HCT116 (cell line): ENCODE measurements around the gene MORN1. TPM values are rescaled to one million over a fixed set of nuclear protein-coding genes. Genes with fewer than 3 reads are reported as not detected.

Experiments used
- ATAC-seq: fragments of 200-7000 bp; cut with Tn5 transposase; 2 replicates; pipeline ENCODE4 v1.9.1; 2020; ENCODE audit warnings: mild to moderate bottlenecking, moderate library complexity
- BruUV-seq: library from RNA; stranded (reverse); fragments of 400-500 nt; replicated peaks from 2 replicates; lab custom pipeline; 2021; lab: Mats Ljungman, UMichigan
- CTCF ChIA-PET: fragments of 300-600 bp; sonication (Branson Sonifier 250); formaldehyde crosslinking; loops from one replicate; lab custom pipeline; 2021; ENCODE audit warnings: antibody characterized with exemption; lab: Charles Lee
- POLR2A ChIA-PET: fragments of 300-600, 350-600 bp; sonication (Branson Sonifier 250); formaldehyde crosslinking; loops from one replicate; lab custom pipeline; 2021; ENCODE audit warnings: antibody characterized with exemption; lab: Charles Lee
- RAD21 ChIA-PET, 2 experiments: fragments of 300-600 bp; sonication (Branson Sonifier 250); formaldehyde crosslinking; loops; one replicate each; lab custom pipeline; 2023; ENCODE audit warnings: low total read pairs in 2 of 2; ENCODE audit not compliant: uncharacterized antibody in 2 of 2, unreplicated experiment in 2 of 2, low non-redundant PET in 1 of 2; lab: Charles Lee
- DNase-seq: peaks from one replicate; pipeline ENCODE4 v3.0.0-alpha.2; 2010; ENCODE audit warnings: low read depth, low spot score
- H2AFZ ChIP-seq: fragments of 200-600 bp; shearing (Covaris generic), sonication (generic); 2 replicates; pipeline ENCODE4 v1.6.1; 2017; ENCODE audit warnings: low read depth, mixed run types, mixed read lengths, antibody characterized with exemption, low read length; ENCODE audit not compliant: poor library complexity, severe bottlenecking
- H3K27ac ChIP-seq: 2 replicates; pipeline ENCODE4 v1.5.1; 2012; ENCODE audit warnings: low read depth, low read length
- H3K27me3 ChIP-seq: fragments of 200-600 bp; sonication (generic); 2 replicates; pipeline ENCODE4 v1.6.1; 2016; ENCODE audit warnings: mixed run types, low read length, mixed read lengths; ENCODE audit not compliant: insufficient read depth
- H3K36me3 ChIP-seq, 2 experiments: fragments of 200-500 bp in 1 of 2; fragments of 200-600 bp in 1 of 2; sonication (Bioruptor generic) in 1 of 2; sonication (generic) in 1 of 2; 2 replicates each; pipeline versions ENCODE4 v1.5.1 to v1.6.1; 2014 to 2016; ENCODE audit warnings: low read length in 2 of 2, inconsistent platforms in 1 of 2, mixed read lengths in 1 of 2, mixed run types in 1 of 2; ENCODE audit not compliant: insufficient read depth in 2 of 2, control insufficient read depth in 1 of 2
- H3K4me1 ChIP-seq, 2 experiments: fragments of 200-600 bp in 1 of 2; sonication (generic) in 1 of 2; 2 replicates each; pipeline versions ENCODE4 v1.5.1 to v1.6.1; 2012 to 2017; ENCODE audit warnings: low read length in 2 of 2, inconsistent platforms in 1 of 2, mild to moderate bottlenecking in 1 of 2, mixed read lengths in 1 of 2, mixed run types in 1 of 2, moderate library complexity in 1 of 2; ENCODE audit not compliant: insufficient read depth in 2 of 2, control insufficient read depth in 1 of 2
- H3K4me2 ChIP-seq: fragments of 200-600 bp; sonication (generic); 2 replicates; pipeline ENCODE4 v1.6.1; 2017; ENCODE audit warnings: mixed run types, low read length, mixed read lengths
- H3K4me3 ChIP-seq, 2 experiments: fragments of 200-600 bp in 1 of 2; sonication (generic) in 1 of 2; replicated peaks in 1 of 2; 2 replicates each; pipeline ENCODE4 v1.5.1; 2011 to 2016; ENCODE audit warnings: low read length in 2 of 2, control low read depth in 1 of 2, low read depth in 1 of 2, mild to moderate bottlenecking in 1 of 2, mixed read lengths in 1 of 2, mixed run types in 1 of 2
- H3K79me2 ChIP-seq: fragments of 200-600 bp; sonication (generic); 2 replicates; pipeline ENCODE4 v1.6.1; 2017; ENCODE audit warnings: mild to moderate bottlenecking, mixed run types, low read length, moderate library complexity, mixed read lengths; ENCODE audit not compliant: insufficient read depth
- H3K9ac ChIP-seq: fragments of 200-600 bp; sonication (generic); 2 replicates; pipeline ENCODE4 v1.6.1; 2016; ENCODE audit warnings: low read length, mixed read lengths
- H3K9me2 ChIP-seq: fragments of 200-600 bp; sonication (generic), shearing (Covaris generic); 2 replicates; pipeline ENCODE4 v1.6.1; 2017; ENCODE audit warnings: mixed run types, mild to moderate bottlenecking, moderate library complexity; ENCODE audit not compliant: insufficient read depth
- H3K9me3 ChIP-seq, 2 experiments: fragments of 200-500 bp in 1 of 2; fragments of 200-600 bp in 1 of 2; sonication (Bioruptor generic) in 1 of 2; sonication (generic) in 1 of 2; 2 replicates each; pipeline ENCODE4 v1.6.1; 2014 to 2017; ENCODE audit warnings: low read length in 2 of 2, mixed read lengths in 2 of 2, inconsistent platforms in 1 of 2, low read depth in 1 of 2, mild to moderate bottlenecking in 1 of 2, mixed run types in 1 of 2, moderate library complexity in 1 of 2; ENCODE audit not compliant: control insufficient read depth in 1 of 2, insufficient read depth in 1 of 2
- H4K20me1 ChIP-seq: fragments of 200-600 bp; sonication (generic), shearing (Covaris generic); 2 replicates; pipeline ENCODE4 v1.6.1; 2017; ENCODE audit warnings: mixed run types, mild to moderate bottlenecking, moderate library complexity; ENCODE audit not compliant: insufficient read depth
- CBX3 ChIP-seq: IDR thresholded peaks from 2 replicates; pipeline ENCODE4 v1.6.1; 2012; ENCODE audit warnings: low read depth
- CEBPB ChIP-seq: IDR thresholded peaks from 2 replicates; pipeline ENCODE4 v1.6.1; 2012; ENCODE audit warnings: low read depth
- EGR1 ChIP-seq: IDR thresholded peaks from 2 replicates; pipeline ENCODE4 v1.6.1; 2012; ENCODE audit warnings: low read depth
- ELF1 ChIP-seq: IDR thresholded peaks from 2 replicates; pipeline ENCODE4 v1.6.1; 2012; ENCODE audit warnings: low read depth, borderline replicate concordance
- EZH2 ChIP-seq: fragments of 200-600 bp; sonication (generic); IDR thresholded peaks from 2 replicates; pipeline ENCODE4 v1.6.1; 2017; ENCODE audit warnings: antibody characterized with exemption, mixed run types
- EZH2phosphoT487 ChIP-seq: fragments of 200-600 bp; IDR thresholded peaks from 2 replicates; pipeline ENCODE4 v1.6.1; 2018; ENCODE audit warnings: antibody characterized with exemption, borderline replicate concordance
- FOSL1 ChIP-seq: IDR thresholded peaks from 2 replicates; pipeline ENCODE4 v1.6.1; 2012; ENCODE audit warnings: low read depth
- JUND ChIP-seq: IDR thresholded peaks from 2 replicates; pipeline ENCODE4 v1.6.1; 2012
- POLR2A ChIP-seq: IDR thresholded peaks from 2 replicates; pipeline ENCODE4 v1.7.0; 2011; ENCODE audit warnings: borderline replicate concordance; ENCODE audit not compliant: insufficient read depth, insufficient read length; ENCODE audit errors: extremely low read depth
- POLR2AphosphoS5 ChIP-seq: IDR thresholded peaks from 2 replicates; pipeline ENCODE4 v1.6.1; 2011; ENCODE audit warnings: mild to moderate bottlenecking, low read depth, low read length, moderate library complexity
- RAD21 ChIP-seq: IDR thresholded peaks from 2 replicates; pipeline ENCODE4 v1.6.1; 2012; ENCODE audit warnings: low read depth, mild to moderate bottlenecking
- SIN3A ChIP-seq: IDR thresholded peaks from 2 replicates; pipeline ENCODE4 v1.6.1; 2012; ENCODE audit warnings: low read depth
- SP1 ChIP-seq: IDR thresholded peaks from 2 replicates; pipeline ENCODE4 v1.6.1; 2012; ENCODE audit warnings: low read depth
- SRF ChIP-seq: IDR thresholded peaks from 2 replicates; pipeline ENCODE4 v1.6.1; 2012; ENCODE audit warnings: low read depth
- TCF7L2 ChIP-seq: IDR thresholded peaks from 2 replicates; pipeline ENCODE4 v1.7.0; 2011; ENCODE audit warnings: borderline replicate concordance, inconsistent platforms; ENCODE audit not compliant: insufficient read depth, insufficient read length; ENCODE audit errors: extremely low read depth
- YY1 ChIP-seq: IDR thresholded peaks from 2 replicates; pipeline ENCODE4 v1.6.1; 2011; ENCODE audit warnings: low read length, low read depth, moderate library complexity, mild to moderate bottlenecking; ENCODE audit not compliant: insufficient replicate concordance; ENCODE audit errors: extremely low read depth
- ZFX ChIP-seq: fragments of 450-650 bp; IDR thresholded peaks from 2 replicates; pipeline ENCODE4 v1.6.1; 2017
- ZNF274 ChIP-seq: fragments of 200-500 bp; sonication (Bioruptor generic); IDR thresholded peaks from 2 replicates; pipeline ENCODE4 v1.6.1; 2014; ENCODE audit warnings: mild to moderate bottlenecking, low read depth, low read length, inconsistent platforms
- intact Hi-C: fragments of 100-400 bp; cut with micrococcal nuclease; formaldehyde crosslinking; loops from 2 replicates; pipeline ENCODE4 v1.10.0; 2022
- total RNA-seq: library from RNA; stranded (reverse); gene quantifications from one replicate; pipeline ENCODE4 v1.2.1, GENCODE V29; 2021; ENCODE audit not compliant: unreplicated experiment
- TF ChIP-seq, protein P1 (sequence below): IDR thresholded peaks from 2 replicates; pipeline ENCODE4 v1.6.1; 2012
- TF ChIP-seq, protein P2 (sequence below): IDR thresholded peaks from 2 replicates; pipeline ENCODE4 v1.6.1; 2011; ENCODE audit warnings: mild to moderate bottlenecking, low read length, moderate library complexity; ENCODE audit not compliant: insufficient replicate concordance; ENCODE audit errors: extremely low read depth
- TF ChIP-seq, protein P3 (sequence below), 3 experiments: fragments of 200-600 bp in 1 of 3; sonication (generic) in 1 of 3; IDR thresholded peaks in 2 of 3; conservative IDR thresholded peaks in 1 of 3; 2 replicates each; pipeline ENCODE4 v1.5.1; 2012 to 2017; ENCODE audit warnings: low read depth in 2 of 3, low read length in 2 of 3, antibody characterized with exemption in 1 of 3, borderline replicate concordance in 1 of 3, control low read depth in 1 of 3, mild to moderate bottlenecking in 1 of 3, mixed read lengths in 1 of 3, mixed run types in 1 of 3, moderate library complexity in 1 of 3; ENCODE audit not compliant: insufficient read depth in 1 of 3

MORN1 gene
- total RNA-seq, 1 experiment from 2014 or later = 21.4 TPM

DNA sequence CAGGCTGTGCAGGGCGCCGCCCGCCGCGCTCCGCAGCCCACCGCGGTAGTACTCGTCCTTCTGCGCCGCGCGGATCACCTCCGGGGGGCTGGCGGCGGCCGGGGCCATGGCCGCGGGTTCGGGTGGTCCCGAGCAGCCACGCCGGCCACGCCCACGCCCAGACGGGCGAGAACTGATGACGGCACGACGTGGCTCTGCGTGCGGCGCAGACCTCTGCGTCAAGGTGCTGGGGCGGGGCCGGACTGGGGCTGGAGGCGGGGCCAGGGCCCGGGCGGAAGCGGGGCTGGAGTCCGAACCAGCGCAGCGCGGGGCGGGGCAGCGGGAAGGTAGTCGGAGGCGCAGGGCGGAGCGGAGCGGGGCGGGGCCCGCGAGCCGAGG lies 21.0 kb upstream of the MORN1 start, which contains the start of gene PEX10:
Gene PEX10, minus strand, starts transcription at position 170 of the 378 bp plus-strand sequence. Its CDS starts 62 bp downstream, at position 108.
- intact Hi-C loops = loop anchor here (5.0 kb wide), 3 partner anchors 115 to 390 kb away; partner anchors contain the start of genes PANK4 and TTC34
- BruUV-seq = no TSS peak

More for the DNA sequence above, 21.0 kb upstream of the MORN1 start, which contains the start of gene PEX10:
- no peaks in the 10 kb centered on the region for H3K27me3 ChIP-seq
- POLR2A ChIA-PET = interaction anchor here (1.0 to 1.3 kb wide), 2 partner anchors 134 to 173 kb away, joined by 3 to 4 read pairs; no protein-coding TSS in a partner anchor
- H3K9me2 ChIP-seq = no peaks in the 10 kb centered on the region
- peak within 1 kb of the TSS; percentile 97 for H3K9ac ChIP-seq
- CTCF ChIA-PET = interaction anchor here (1.0 to 1.7 kb wide), 2 partner anchors 135 to 218 kb away, joined by 5 to 6 read pairs; partner anchors contain the start of gene FAAP20
- H3K4me2 ChIP-seq = peak within 1 kb of the TSS; percentile 75
- RAD21 ChIA-PET = no interaction called here
- H3K9me3 ChIP-seq = no peaks in the 10 kb centered on the region
- TF ChIP-seq ZNF274 (no peak), SP1 (no peak), EZH2phosphoT487 (no peak), POLR2AphosphoS5 (no peak), RAD21 (no peak), TCF7L2 (peak; percentile 33), YY1 (peak; percentile 60), EZH2 (no peak), ELF1 (no peak), POLR2A (no peak), CEBPB (no peak), ZFX (peak; percentile 65), JUND (no peak), CBX3 (no peak), SIN3A (no peak), SRF (no peak), FOSL1 (no peak), EGR1 (no peak)
- TF ChIP-seq, protein P1, sequence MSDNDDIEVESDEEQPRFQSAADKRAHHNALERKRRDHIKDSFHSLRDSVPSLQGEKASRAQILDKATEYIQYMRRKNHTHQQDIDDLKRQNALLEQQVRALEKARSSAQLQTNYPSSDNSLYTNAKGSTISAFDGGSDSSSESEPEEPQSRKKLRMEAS = no peak
- TF ChIP-seq, protein P2, sequence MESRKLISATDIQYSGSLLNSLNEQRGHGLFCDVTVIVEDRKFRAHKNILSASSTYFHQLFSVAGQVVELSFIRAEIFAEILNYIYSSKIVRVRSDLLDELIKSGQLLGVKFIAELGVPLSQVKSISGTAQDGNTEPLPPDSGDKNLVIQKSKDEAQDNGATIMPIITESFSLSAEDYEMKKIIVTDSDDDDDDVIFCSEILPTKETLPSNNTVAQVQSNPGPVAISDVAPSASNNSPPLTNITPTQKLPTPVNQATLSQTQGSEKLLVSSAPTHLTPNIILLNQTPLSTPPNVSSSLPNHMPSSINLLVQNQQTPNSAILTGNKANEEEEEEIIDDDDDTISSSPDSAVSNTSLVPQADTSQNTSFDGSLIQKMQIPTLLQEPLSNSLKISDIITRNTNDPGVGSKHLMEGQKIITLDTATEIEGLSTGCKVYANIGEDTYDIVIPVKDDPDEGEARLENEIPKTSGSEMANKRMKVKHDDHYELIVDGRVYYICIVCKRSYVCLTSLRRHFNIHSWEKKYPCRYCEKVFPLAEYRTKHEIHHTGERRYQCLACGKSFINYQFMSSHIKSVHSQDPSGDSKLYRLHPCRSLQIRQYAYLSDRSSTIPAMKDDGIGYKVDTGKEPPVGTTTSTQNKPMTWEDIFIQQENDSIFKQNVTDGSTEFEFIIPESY = no peak
- TF ChIP-seq, protein P3, sequence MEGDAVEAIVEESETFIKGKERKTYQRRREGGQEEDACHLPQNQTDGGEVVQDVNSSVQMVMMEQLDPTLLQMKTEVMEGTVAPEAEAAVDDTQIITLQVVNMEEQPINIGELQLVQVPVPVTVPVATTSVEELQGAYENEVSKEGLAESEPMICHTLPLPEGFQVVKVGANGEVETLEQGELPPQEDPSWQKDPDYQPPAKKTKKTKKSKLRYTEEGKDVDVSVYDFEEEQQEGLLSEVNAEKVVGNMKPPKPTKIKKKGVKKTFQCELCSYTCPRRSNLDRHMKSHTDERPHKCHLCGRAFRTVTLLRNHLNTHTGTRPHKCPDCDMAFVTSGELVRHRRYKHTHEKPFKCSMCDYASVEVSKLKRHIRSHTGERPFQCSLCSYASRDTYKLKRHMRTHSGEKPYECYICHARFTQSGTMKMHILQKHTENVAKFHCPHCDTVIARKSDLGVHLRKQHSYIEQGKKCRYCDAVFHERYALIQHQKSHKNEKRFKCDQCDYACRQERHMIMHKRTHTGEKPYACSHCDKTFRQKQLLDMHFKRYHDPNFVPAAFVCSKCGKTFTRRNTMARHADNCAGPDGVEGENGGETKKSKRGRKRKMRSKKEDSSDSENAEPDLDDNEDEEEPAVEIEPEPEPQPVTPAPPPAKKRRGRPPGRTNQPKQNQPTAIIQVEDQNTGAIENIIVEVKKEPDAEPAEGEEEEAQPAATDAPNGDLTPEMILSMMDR (IDR thresholded peaks at IDR 0.05 in 2 of 3, conservative IDR thresholded peaks at IDR 0.05 in 1 of 3; ENCODE audit: borderline replicate concordance in 1 of 3, insufficient read depth in 1 of 3, low read depth in 2 of 3, low read length in 2 of 3) = no peak
- peak; percentile 88 for DNase-seq
- no peak within 1 kb of the TSS for H2AFZ ChIP-seq
- H3K36me3 ChIP-seq = 0 out of 4 replicates have a peak, but pooled peaks cover 0 to 9% of the 10 kb centered on the region in 2 experiments
- H3K27ac ChIP-seq = peak within 1 kb of the TSS; percentile 98
- ATAC-seq = peak; percentile 82
- H3K4me1 ChIP-seq = peaks cover 14 to 39% of the 10 kb centered on the region in 2 experiments; a peak in 3 of 4 replicates
- peak within 1 kb of the TSS; percentile 96 to 99 for H3K4me3 ChIP-seq
- H4K20me1 ChIP-seq = no peaks in the 10 kb centered on the region
- peaks cover 24% of the 10 kb centered on the region; the same call in 1 of the 2 replicates for H3K79me2 ChIP-seq
